A549 (cell line): ENCODE data around the gene CCND2.

Source experiments
- BHLHE40 ChIP-seq: IDR thresholded peaks from 2 replicates; pipeline ENCODE4 v1.6.1; 2012; ENCODE audit warnings: low read depth, low read length, inconsistent platforms
- CTCF ChIP-seq: fragments of >200 bp; sonication (Bioruptor Twin); formaldehyde crosslinking; IDR thresholded peaks from 3 replicates; pipeline ENCODE4 v1.5.1; 2016
- EP300 ChIP-seq, 2 experiments: fragments of >200 bp; sonication (Bioruptor Twin); formaldehyde crosslinking; IDR thresholded peaks; 2 replicates in 1 of 2; 3 replicates in 1 of 2; pipeline ENCODE4 v1.6.1; 2016 to 2017
- ESRRA ChIP-seq: fragments of 150-350 bp; IDR thresholded peaks from 2 replicates; pipeline ENCODE4 v1.6.1; 2014; ENCODE audit warnings: mild to moderate bottlenecking, low read length, borderline replicate concordance
- FOSL2 ChIP-seq, 2 experiments: fragments of 450-650 bp in 1 of 2; fragments of >200 bp in 1 of 2; sonication (Bioruptor Twin) in 1 of 2; formaldehyde crosslinking; IDR thresholded peaks; 2 replicates each; pipeline versions ENCODE4 v1.5.0 to v1.6.1; 2016 to 2020; ENCODE audit warnings: mild to moderate bottlenecking in 1 of 2, moderate library complexity in 1 of 2
- POLR2A ChIP-seq: IDR thresholded peaks from 2 replicates; pipeline ENCODE4 v1.6.1; 2012; ENCODE audit warnings: mild to moderate bottlenecking, low read length
- SMC3 ChIP-seq: fragments of >200 bp; sonication (Bioruptor Twin); formaldehyde crosslinking; IDR thresholded peaks from 3 replicates; pipeline ENCODE4 v1.6.1; 2018; ENCODE audit warnings: inconsistent platforms

- TF ChIP-seq CTCF = no peak
- no peak for TF ChIP-seq SMC3
- TF ChIP-seq BHLHE40 = no peak
- TF ChIP-seq FOSL2 (IDR thresholded peaks at IDR 0.05) = no peak
- TF ChIP-seq FOSL2 (CRISPR knock-in tag; IDR thresholded peaks at IDR 0.05) = no peak
- no peak for TF ChIP-seq ESRRA
- no peak for TF ChIP-seq EP300 (IDR thresholded peaks at IDR 0.05)
- TF ChIP-seq POLR2A = no peak
Observed at GRCh38 chr12:4265280-4265679, 8.3 kb upstream of the CCND2 start.
